Cardiac fibroblast (primary cell): Measurements from ENCODE around the gene PER1.
A peak's percentile ranks its signal among the peaks of the same experiment; 100 is the strongest.

ENCODE experiments used
- DNase-seq, 2 donors: peaks; one replicate each; pipeline versions ENCODE4 v3.0.0 to v3.0.0-alpha.2; 2010; ENCODE audit warnings: low read depth in 2 of 2
- H3K4me3 ChIP-seq, 2 donors: replicated peaks in 1 of 2; 1 replicate in 1 of 2; 2 replicates in 1 of 2; pipeline ENCODE4 v1.5.1; 2011; ENCODE audit warnings: low read depth in 2 of 2, low read length in 2 of 2, mild to moderate bottlenecking in 2 of 2, moderate library complexity in 1 of 2
- TF ChIP-seq, protein P1 (sequence below): IDR thresholded peaks from one replicate; pipeline ENCODE4 v1.5.1; 2011; ENCODE audit warnings: low read depth, mild to moderate bottlenecking, low read length, inconsistent platforms

The PER1 gene

DNA sequence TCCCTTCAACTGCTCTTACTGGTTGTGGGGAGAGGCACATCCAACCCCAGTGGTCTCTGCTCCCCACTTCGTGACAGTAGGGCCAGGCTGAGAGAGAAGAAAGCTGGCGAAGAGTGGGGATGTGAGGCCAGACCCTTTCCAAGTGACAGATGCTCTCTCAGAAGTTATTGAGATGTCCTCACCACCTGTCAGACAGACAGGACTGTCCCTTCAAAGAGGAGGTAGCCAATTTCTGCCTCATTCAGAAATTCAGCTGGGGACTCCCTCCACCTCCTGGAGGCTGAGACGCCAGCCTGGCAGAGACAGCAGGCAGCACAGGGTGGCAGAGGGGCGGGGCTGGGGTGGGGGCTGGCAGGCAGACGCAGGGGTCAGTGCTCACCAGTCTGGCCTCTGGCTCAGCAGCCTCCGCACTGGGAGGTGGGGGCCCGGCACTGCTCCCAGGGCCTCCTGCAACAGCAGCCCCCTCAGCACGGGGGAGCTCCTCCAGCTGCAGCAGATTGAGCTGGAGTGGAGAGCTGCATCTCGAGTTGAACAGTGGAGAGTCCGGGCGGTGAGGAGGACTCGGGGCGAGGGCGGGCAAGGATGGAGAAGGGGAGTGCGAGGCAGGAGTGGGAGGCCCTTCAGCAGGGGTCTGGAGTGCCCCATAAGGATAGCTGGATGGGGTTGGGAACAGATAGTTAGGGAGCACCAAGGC lies 9.2 kb downstream of the PER1 start:
- TF ChIP-seq, protein P1, sequence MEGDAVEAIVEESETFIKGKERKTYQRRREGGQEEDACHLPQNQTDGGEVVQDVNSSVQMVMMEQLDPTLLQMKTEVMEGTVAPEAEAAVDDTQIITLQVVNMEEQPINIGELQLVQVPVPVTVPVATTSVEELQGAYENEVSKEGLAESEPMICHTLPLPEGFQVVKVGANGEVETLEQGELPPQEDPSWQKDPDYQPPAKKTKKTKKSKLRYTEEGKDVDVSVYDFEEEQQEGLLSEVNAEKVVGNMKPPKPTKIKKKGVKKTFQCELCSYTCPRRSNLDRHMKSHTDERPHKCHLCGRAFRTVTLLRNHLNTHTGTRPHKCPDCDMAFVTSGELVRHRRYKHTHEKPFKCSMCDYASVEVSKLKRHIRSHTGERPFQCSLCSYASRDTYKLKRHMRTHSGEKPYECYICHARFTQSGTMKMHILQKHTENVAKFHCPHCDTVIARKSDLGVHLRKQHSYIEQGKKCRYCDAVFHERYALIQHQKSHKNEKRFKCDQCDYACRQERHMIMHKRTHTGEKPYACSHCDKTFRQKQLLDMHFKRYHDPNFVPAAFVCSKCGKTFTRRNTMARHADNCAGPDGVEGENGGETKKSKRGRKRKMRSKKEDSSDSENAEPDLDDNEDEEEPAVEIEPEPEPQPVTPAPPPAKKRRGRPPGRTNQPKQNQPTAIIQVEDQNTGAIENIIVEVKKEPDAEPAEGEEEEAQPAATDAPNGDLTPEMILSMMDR = no peak
- no peak overlapping the region for H3K4me3 ChIP-seq
- no peak for DNase-seq

DNA sequence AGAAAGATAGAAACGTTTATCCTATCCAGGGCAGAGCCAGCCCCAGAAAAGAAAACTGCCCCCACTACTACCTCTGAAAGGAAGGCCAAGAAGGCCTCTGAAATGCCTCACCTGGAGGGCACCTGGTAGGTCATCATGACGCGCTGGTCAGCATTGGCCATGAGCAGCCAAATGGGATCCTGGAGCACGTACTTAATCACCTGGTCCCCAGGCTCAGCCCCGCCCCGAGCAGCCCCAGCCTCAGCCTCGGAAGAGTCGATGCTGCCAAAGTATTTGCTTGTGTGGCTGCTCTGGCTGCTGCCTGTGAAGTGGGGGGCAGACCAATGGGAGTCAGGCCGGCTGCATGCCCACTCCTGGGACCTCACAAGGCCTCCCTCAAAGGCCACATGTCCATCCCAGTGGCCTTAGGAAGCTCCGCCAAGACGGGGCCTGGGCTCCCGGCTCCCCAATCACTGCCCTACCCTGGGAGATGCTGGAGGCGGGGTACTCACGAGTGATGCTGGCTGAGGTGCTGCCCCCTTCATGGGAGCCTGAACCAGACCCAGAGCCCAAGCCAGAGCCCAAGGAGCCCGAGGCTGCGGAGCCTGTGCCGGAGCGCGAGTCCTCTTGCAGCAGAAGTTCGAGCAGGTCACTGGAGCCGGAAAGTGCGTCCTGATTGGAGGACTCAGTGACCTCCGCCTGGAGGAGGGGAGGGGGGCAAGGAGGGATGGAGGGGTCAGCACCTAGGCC lies 9.9 kb downstream of the PER1 start:
- TF ChIP-seq, protein P1 = no peak
- no peak for DNase-seq
- H3K4me3 ChIP-seq = no peak overlapping the region

DNA sequence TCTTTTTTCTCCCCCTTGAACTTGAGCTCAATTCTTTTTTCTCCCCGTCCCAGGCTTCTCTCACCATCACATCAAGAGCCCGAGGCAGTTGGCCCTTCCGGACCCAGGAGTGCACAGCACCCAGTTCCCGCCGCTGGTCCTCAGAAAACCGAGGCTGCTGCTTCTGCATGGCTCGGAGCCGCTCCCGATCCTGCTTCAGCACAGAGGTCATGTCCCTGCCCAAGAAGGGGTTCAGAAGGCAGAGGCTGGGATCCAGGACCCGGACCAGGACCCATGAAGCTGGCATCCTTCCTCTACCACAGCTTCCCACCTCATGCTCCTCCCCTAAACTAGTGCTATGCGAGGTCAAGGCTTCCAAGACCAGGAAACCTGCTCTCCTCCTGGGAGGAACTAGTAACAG lies 10.5 kb downstream of the PER1 start:
- DNase-seq = no peak
- TF ChIP-seq, protein P1 = no peak
- H3K4me3 ChIP-seq = no peak overlapping the region

DNA sequence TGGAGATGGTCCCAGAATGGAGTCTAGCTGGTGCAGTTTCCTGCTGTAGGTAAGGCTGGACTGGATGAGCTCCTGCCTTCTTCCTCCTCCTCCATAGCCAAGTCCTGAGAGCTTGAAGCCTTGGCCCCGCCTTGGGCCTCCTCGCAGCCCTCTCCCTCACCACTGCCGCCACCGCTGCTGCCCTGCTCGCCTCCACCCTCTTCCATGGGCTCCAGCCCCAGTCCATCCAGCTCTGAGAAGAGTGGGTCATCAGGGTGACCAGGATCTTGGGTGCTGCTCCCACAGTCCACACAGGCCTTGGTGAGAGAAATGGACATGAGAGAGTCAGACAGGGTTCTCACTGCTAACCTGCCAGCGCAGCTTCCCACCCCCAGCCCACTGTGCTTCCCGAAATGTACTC lies 11.2 kb downstream of the PER1 start:
- TF ChIP-seq, protein P1 = no peak
- DNase-seq = no peak

DNA sequence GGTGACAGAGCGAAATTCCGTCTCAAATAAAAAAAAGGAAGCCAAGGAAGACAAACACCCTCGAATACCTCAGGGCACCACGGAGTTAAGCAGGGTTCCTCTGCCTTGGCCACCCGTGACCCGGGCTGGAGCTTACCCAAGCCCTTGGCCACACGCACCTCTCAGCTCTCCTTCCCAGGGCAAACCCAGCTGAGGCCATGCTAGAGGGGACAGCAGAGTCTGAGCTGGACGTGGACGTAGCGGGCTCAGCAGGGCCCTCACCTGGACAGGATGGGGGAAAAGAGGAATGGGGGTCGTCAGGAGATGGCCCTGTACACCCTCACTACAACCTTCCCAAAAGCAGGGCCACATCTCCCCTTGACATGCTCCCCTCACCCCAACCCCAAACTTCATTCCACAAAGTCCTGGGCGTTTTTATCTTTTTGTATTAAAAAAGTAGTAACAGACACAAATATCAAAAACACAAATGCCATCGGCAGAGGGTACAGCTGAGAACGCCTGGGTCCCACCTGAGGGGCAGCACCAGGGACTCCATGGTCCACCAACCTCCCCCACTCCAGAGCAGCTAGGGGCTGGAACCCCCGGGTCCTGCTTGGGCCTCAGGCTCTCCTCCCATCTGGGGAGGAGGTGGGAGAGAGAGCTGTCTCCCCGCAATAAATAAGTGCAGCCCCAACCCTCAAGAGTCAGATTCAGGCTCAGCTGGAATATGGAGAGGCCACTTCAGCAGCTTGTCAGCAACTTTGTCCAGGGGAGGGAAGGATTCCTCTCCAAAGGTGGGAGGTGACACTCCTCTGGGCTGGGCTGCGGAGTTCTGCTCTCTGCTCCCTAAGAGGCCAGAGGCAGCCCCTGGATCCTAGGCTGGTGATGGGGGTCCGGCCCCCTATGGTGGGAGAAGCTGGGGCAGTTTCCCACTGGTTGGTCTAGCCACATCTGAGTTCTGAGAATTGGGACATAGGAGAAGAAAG lies 11.9 kb downstream of the PER1 start:
- no peak for DNase-seq
- TF ChIP-seq, protein P1 = no peak
- no peak overlapping the region for H3K4me3 ChIP-seq

More for the DNA sequence above, 11.2 kb downstream of the PER1 start:
- H3K4me3 ChIP-seq = no peak overlapping the region

DNA sequence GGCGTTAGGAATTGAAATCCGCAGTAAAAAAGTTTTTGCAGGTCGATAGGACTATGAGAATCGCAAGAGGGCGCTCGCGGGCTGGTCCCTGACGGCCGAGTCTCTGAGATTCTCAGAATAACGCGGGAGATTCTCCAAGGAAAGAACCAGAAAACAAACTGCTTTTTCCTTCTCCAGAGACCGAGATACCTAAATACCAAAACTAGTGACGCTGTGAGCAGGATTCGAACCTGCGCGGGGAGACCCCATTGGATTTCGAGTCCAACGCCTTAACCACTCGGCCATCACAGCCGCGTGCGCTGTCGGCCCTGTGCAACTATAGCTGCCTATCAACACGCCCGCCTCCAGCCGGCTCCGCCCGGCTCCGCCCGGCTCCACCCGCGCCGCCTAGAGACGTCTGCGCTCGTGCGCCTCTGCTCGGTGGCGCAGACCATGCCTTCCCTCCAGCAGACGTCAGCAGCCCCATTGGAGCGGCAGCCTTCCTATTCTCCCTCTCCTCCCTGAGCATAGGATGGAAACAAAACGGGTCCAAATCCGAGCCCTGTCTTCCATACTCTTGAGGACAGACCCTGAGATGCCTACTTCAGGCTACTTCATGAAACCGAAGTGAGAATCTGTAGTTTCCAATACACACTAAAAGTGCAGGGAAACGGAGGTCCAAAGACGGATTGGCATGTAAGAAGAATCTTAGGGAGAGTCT lies 13.4 kb downstream of the PER1 start:
- DNase-seq = peak; percentile 98 to 99
- H3K4me3 ChIP-seq = peak overlapping the region in 1 of 2 donors; percentile 36
- TF ChIP-seq, protein P1 = peak; percentile 93
